GM18868 (cell line): ENCODE data around the gene ISYNA1.

ENCODE experiments used
- ATAC-seq: cut with Tn5 transposase; IDR thresholded peaks from one replicate; pipeline ENCODE4 v1.9.1; 2021; ENCODE audit warnings: mild to moderate bottlenecking, moderate library complexity; ENCODE audit not compliant: unreplicated experiment

The ISYNA1 gene

GRCh38 chr19:18468517-18468916 lies 30.6 kb upstream of the ISYNA1 start:
- no peak for ATAC-seq

DNA sequence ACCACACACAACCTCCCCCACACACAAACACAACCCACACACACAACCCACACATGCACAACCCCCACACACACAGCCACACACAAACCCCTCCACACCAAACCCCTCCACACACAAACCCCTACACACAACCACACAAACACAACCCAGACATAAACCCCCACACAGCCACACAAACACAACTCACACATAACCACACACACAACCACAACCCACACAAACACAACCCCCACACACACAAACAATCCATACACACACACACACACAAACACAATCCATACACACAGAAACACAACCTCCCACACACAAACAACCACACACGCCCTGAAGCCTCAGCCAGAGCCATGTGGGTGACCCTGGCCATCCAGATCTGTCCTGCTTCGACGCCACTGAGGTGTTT lies 30.0 kb upstream of the ISYNA1 start:
- ATAC-seq: no peak

- no peak for ATAC-seq
Measured at GRCh38 chr19:18466354-18466753, 28.4 kb upstream of the ISYNA1 start.

DNA sequence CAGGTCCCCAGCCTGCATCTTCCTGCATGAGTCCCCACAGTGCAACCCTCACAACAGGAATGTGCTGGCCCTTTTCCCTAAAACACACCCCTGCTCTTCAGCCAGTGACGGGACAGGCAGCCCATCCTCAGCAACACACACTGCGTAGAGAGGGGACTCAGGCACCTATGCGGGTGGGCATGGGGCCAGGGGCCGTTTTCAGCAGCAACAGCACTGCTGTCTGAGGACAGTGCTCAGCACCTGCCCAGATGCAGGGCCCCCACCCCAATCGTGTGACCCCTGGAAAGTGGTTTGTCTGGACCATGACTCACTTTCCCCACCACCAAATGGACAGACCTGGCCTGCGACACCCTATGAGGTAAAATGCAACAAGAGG lies 28.0 kb upstream of the ISYNA1 start:
- ATAC-seq: no peak

- no peak for ATAC-seq
Measured at GRCh38 chr19:18465214-18465963, 27.5 kb upstream of the ISYNA1 start.

- no peak for ATAC-seq
Measured at GRCh38 chr19:18464646-18465045, 26.7 kb upstream of the ISYNA1 start.

GRCh38 chr19:18461471-18461870 lies 23.5 kb upstream of the ISYNA1 start:
- ATAC-seq: no peak

GRCh38 chr19:18460900-18461299 lies 23.0 kb upstream of the ISYNA1 start:
- ATAC-seq: no peak

DNA sequence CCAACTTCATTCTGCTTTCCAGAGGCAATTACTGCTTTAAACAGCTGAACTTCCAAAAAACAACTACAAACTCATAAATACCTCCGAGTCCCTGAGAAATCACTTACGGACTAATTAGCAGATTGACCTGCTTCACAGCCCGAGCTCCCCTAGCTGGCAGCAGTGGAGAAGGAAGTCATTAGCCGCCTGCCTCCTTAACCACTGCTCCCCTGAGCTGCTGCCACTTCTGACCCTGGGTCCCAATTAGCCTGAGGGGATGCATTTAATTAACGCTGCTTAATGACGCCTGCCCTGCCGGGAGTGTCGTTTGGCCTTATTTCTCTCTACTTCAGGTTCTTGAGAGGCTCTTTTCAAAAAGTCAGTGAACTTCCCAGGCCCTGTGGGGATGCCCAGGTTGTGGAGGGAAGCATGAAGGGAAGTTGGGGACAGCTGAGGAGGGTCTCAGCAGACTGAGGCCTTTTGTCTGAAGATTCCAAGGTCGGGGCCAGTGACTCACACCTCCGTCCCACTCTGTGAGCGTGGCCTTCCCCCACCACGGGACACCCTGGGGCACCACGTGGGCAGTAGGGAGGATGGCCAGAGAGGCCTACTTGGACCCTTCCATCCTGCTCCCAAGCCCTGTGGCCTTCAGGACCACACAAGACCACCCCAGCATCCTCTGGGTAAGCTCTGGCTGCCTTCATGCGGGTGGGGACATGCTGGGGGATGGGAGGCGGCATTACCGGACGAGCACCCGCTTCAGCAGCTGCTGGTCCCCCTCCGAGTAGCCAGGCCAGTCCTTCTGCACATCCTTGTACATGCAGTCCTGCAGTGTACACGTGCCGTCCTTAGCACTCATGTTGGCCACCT lies 19.8 kb upstream of the ISYNA1 start:
- no peak for ATAC-seq

GRCh38 chr19:18456974-18457373 lies 19.0 kb upstream of the ISYNA1 start:
- ATAC-seq: no peak

DNA sequence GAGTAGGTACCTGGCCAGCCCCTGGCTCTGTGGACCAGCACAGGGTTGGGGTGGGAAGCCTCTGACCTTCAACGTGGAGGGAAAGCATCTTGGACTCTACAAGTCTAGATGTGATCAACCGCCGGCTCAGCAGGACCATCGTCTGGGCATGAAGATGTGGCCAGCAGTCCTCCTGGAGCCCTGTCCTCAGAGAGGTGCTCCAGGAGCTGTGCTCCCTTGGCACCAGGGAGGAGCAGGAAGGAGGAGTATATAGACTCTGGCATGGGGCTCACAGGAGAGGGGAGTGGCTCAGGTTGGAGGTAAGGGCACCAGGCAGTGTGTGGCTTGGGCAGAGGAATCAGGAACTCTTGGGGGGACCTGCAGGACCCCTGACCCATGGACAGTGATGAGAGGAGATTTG lies 18.3 kb upstream of the ISYNA1 start:
- ATAC-seq: no peak

- no peak for ATAC-seq
Measured at GRCh38 chr19:18453269-18454024, 15.5 kb upstream of the ISYNA1 start.

- no peak for ATAC-seq
Measured at GRCh38 chr19:18452386-18452785, 14.5 kb upstream of the ISYNA1 start.

DNA sequence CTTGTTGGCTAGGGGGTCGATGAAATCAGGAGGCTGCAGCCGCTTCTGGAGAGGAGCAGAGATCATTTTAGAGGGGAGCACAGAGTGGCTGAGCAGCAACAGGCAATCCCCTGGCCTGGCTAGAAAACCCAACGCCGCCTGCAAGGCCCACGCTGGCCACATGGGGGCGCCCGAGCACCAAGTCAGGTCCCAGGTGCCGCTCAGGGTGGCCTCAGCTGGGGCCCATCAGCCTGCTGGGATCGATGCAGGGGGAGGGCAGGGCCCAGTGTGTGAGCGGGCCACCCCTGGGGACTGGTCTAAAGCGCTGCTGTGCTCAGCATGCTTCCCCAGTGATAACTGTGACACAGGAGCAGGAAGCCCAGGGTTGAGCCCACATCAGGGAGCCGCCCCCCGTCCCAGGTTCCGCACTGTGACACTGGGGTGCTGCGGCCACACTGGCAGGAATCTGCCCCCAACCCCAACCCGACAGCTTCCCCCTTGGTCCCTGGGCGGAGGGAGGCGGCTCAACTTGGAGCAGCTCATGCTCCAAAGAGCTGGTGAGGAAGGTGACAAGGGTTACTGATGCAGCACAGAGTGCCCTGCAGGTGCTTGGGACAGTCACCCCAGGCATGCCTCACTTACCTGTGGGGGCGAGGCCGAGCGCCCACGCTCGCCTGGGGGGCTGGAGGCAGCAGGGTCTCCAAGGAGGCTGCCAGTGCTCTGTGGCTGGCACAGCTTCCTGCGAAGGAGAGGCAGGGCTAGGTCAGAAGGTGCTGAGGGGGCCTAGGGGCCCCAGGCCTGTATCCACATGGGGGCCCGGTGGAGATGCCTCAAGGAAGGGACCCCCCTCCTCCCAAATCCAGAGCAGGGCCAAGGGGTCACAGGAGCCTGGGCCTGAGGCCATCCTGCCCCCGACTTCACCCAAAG lies 13.3 kb upstream of the ISYNA1 start:
- no peak for ATAC-seq

- no peak for ATAC-seq
Measured at GRCh38 chr19:18450021-18450930, 12.3 kb upstream of the ISYNA1 start.

- ATAC-seq: no peak
Measured at GRCh38 chr19:18449552-18449951, 11.6 kb upstream of the ISYNA1 start.

DNA sequence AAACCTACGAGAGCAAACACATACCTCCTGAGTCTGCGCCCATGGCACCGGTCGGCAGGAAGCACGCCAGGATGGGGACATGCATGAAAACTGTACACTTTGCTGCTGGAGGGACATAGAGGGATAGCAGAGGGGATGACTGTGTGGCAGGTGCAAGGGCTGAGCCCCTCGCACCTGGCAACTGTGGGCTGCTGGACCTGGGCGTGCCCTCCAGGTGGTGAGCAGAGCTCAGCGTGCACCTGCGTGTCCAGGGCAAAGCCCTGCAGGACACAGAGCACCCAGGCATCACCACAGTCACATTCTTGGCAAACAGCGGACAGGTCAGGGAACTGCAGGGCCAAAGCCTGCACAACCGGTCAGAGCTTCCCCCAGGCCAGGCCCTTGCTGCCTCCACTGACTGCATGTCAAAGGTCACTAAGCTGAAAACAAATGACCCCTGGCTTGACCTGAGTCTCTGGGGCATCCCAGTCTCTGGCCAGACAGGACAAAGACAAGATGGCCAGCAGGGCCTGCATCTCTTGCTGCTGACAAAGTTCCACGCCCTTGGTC lies 9.0 kb upstream of the ISYNA1 start:
- no peak for ATAC-seq

DNA sequence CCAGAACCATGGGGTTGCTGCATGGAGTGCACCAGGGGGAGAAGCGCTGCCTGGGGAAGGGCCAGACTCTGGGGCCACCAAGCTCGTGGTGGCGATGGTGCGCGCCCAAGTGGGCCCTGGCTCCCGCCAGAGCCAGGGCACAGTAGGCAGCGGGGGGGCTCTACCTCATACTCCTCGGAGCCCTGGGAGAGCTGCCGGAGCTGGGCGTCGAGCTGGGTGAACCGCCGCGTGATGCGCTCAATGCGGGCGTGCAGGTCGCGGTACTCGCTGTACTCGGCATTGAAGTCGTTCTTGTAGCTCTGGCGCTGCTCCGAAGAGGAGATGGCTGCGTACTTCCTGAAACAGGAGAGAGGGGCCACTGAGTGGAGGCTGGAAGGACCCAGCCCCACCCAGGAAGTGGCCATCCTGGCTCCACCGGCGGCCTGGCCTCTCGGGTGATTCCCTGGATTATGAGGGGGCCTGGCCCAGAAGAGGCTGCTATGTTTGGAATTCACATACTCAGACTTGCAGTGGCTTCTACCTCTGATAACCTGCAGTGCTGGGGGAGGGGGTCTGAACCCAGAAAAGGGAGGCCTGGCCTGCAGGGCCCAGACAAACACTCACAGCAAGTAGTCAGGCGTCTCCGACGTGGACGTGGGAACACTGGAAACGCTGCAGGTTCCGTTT lies 8.3 kb upstream of the ISYNA1 start:
- ATAC-seq: no peak
